Lung (tissue), 12 donors: ENCODE results near the gene FAM228B. TPM values are rescaled to one million over a fixed set of nuclear protein-coding genes. Genes with fewer than 3 reads are reported as not detected.

Experiments used
- ATAC-seq: fragments of 200-7000 bp; cut with Tn5 transposase; one replicate; pipeline ENCODE4 v1.9.1; 2020; ENCODE audit warnings: moderate number of reproducible peaks; ENCODE audit not compliant: insufficient read depth, low FRiP score
- DNase-seq, 3 donors: peaks; one replicate each; pipeline ENCODE4 v3.0.0-alpha.2; 2013 to 2017
- H3K27ac ChIP-seq, 2 donors: one replicate each; pipeline ENCODE4 v1.5.1; 2013; ENCODE audit warnings: mild to moderate bottlenecking in 2 of 2, moderate library complexity in 2 of 2, control low read depth in 1 of 2, inconsistent platforms in 1 of 2, low read depth in 1 of 2, low read length in 1 of 2
- H3K27me3 ChIP-seq, 3 donors: one replicate each; pipeline ENCODE4 v1.5.1; 2013; ENCODE audit warnings: low read length in 2 of 3; ENCODE audit not compliant: control insufficient read depth in 3 of 3, insufficient read depth in 3 of 3
- H3K36me3 ChIP-seq, 4 donors: one replicate each; pipeline ENCODE4 v1.5.1; 2013; ENCODE audit warnings: low read length in 4 of 4, mild to moderate bottlenecking in 1 of 4, moderate library complexity in 1 of 4; ENCODE audit not compliant: control insufficient read depth in 4 of 4, insufficient read depth in 4 of 4
- H3K4me1 ChIP-seq, 5 donors: one replicate each; pipeline ENCODE4 v1.5.1; 2013; ENCODE audit warnings: low read length in 5 of 5, mild to moderate bottlenecking in 2 of 5, moderate library complexity in 1 of 5; ENCODE audit not compliant: control insufficient read depth in 5 of 5, insufficient read depth in 5 of 5
- H3K4me3 ChIP-seq: one replicate; pipeline ENCODE4 v1.5.1; 2013; ENCODE audit warnings: mild to moderate bottlenecking, control low read depth, moderate library complexity
- H3K9ac ChIP-seq, 2 donors: one replicate each; pipeline ENCODE4 v1.5.1; 2013; ENCODE audit warnings: low read length in 2 of 2, control low read depth in 1 of 2; ENCODE audit not compliant: insufficient read depth in 1 of 2
- H3K9me3 ChIP-seq, 4 donors: one replicate each; pipeline ENCODE4 v1.5.1; 2013; ENCODE audit warnings: low read length in 3 of 4, mild to moderate bottlenecking in 1 of 4, moderate library complexity in 1 of 4; ENCODE audit not compliant: control insufficient read depth in 4 of 4, insufficient read depth in 3 of 4
- WGBS, 2 donors: extraction: QIAGEN DNeasy Blood & Tissue Kit; methylation state at CpG; one replicate each; pipeline ENCODE4 v1.1.7; 2013; 5-methylcytosine and 5-hydroxymethylcytosine counted together
- polyA plus RNA-seq, 2 donors: library from polyadenylated mRNA; stranded (reverse); fragments of 200-250 nt; gene quantifications; one replicate each; pipeline ENCODE4 v1.2.1, GENCODE V29; 2013
- total RNA-seq, 2 donors: library from RNA; depleted of rRNA in 1 of 2; stranded (reverse); fragments of >200 nt in 1 of 2; gene quantifications; one replicate each; pipeline ENCODE4 v1.2.1, GENCODE V29; 2014 to 2021
- TF ChIP-seq, protein P1 (sequence below): IDR thresholded peaks from 2 replicates; pipeline ENCODE4 v1.5.1; 2012; ENCODE audit warnings: mild to moderate bottlenecking; ENCODE audit errors: control extremely low read depth, extremely low read depth
- donor health status: control.
- donor health status: control.
- donor health status: Bipolar disorder and iron deficiency.
- donor health status: healthy.
- donor health status: DM: yes; HTN: yes; CAD: no.

FAM228B gene
- total and polyA plus RNA-seq, 4 donors, result 5.0 to 35.4 (median 22.0) TPM

DNA sequence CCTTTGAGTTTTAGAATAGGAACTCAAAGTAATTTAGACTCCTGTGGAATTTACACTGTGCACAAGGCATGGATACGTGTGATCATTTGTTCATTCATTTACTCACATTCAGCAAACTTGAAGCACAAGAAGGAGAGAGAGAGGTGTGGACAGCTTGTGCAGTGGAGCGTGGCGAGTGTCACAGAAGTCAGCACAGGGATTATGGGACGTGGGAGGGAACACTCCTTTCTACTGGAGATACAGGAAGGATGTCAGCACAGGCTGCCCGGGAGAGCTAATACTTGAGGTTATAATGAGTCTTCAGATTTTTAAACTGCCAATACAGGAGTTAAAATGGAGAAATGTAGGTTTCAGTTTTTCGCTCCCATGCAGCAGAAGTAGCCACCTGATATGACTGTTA is 58.6 kb downstream of the FAM228B start:
- Histone ChIP-seq H3K36me3 (no peaks in the 10 kb centered on the region), H3K9ac (no peak overlapping the region), H3K27me3 (no peaks in the 10 kb centered on the region), H3K27ac (no peak overlapping the region), H3K9me3 (no peaks in the 10 kb centered on the region), H3K4me3 (no peak overlapping the region), H3K4me1 (peaks cover 0 to 4% (median 0%) of the 10 kb centered on the region in 5 donors)
- no peak for DNase-seq
- ATAC-seq, result no peak
- TF ChIP-seq, protein P1, sequence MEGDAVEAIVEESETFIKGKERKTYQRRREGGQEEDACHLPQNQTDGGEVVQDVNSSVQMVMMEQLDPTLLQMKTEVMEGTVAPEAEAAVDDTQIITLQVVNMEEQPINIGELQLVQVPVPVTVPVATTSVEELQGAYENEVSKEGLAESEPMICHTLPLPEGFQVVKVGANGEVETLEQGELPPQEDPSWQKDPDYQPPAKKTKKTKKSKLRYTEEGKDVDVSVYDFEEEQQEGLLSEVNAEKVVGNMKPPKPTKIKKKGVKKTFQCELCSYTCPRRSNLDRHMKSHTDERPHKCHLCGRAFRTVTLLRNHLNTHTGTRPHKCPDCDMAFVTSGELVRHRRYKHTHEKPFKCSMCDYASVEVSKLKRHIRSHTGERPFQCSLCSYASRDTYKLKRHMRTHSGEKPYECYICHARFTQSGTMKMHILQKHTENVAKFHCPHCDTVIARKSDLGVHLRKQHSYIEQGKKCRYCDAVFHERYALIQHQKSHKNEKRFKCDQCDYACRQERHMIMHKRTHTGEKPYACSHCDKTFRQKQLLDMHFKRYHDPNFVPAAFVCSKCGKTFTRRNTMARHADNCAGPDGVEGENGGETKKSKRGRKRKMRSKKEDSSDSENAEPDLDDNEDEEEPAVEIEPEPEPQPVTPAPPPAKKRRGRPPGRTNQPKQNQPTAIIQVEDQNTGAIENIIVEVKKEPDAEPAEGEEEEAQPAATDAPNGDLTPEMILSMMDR, result no peak
- WGBS, 2 donors, result 67 to 75% methylated on average over 6 of the region's 6 CpGs

GRCh38 chr2:24182507-24182906 is 59.2 kb downstream of the FAM228B start:
- Histone ChIP-seq H3K4me1 (peaks cover 0 to 4% (median 0%) of the 10 kb centered on the region in 5 donors), H3K27ac (peak overlapping the region in 1 of 2 donors; percentile 49), H3K36me3 (no peaks in the 10 kb centered on the region), H3K9me3 (no peaks in the 10 kb centered on the region), H3K27me3 (no peaks in the 10 kb centered on the region), H3K4me3 (no peak overlapping the region), H3K9ac (no peak overlapping the region)
- DNase-seq (no peak), ATAC-seq (no peak)
- TF ChIP-seq, protein P1, result no peak
- 77 to 86% methylated on average over 7 of the region's 7 CpGs for WGBS, 2 donors

- ATAC-seq (no peak), DNase-seq (peak; percentile 39 to 74 (median 44))
- WGBS, 2 donors, result 69 to 87% methylated on average over 6 of the region's 6 CpGs
- Histone ChIP-seq H3K9me3 (no peaks in the 10 kb centered on the region), H3K9ac (no peak overlapping the region), H3K27ac (no peak overlapping the region), H3K4me1 (peaks cover 0 to 4% (median 0%) of the 10 kb centered on the region in 5 donors), H3K36me3 (no peaks in the 10 kb centered on the region), H3K27me3 (no peaks in the 10 kb centered on the region), H3K4me3 (no peak overlapping the region)
- TF ChIP-seq, protein P1, result no peak
Measured at GRCh38 chr2:24183366-24184069, 60.2 kb downstream of the FAM228B start.

GRCh38 chr2:24189551-24189950 is 66.3 kb downstream of the FAM228B start:
- ATAC-seq, result no peak
- Histone ChIP-seq H3K36me3 (no peaks in the 10 kb centered on the region), H3K27me3 (no peaks in the 10 kb centered on the region), H3K9me3 (peaks cover 0 to 2% (median 0%) of the 10 kb centered on the region in 4 donors), H3K9ac (no peak overlapping the region), H3K4me3 (no peak overlapping the region), H3K27ac (no peak overlapping the region), H3K4me1 (no peaks in the 10 kb centered on the region)
- TF ChIP-seq, protein P1, result no peak
- DNase-seq, result no peak
- WGBS, 2 donors, result 88 to 93% methylated on average over 10 of the region's 10 CpGs
